DND-41 (cell line): Measurements from ENCODE around the gene CYP19A1.

Experiments
- ATAC-seq: fragments of 200-7000 bp; cut with Tn5 transposase; 3 replicates; pipeline ENCODE4 v1.9.1; 2021; ENCODE audit warnings: low read depth; ENCODE audit not compliant: insufficient read depth
- DNase-seq: peaks from one replicate; pipeline ENCODE4 v3.0.0-alpha.2; 2020
- H2AFZ ChIP-seq: 2 replicates; pipeline ENCODE4 v1.6.0; 2012; ENCODE audit warnings: low read depth, low read length
- H3K27ac ChIP-seq: 2 replicates; pipeline ENCODE4 v1.5.1; 2012; ENCODE audit warnings: low read length, inconsistent platforms
- H3K27me3 ChIP-seq: fragments of 200-600 bp; sonication (generic); 2 replicates; pipeline ENCODE4 v1.6.0; 2012; ENCODE audit warnings: low read length, mild to moderate bottlenecking, inconsistent platforms; ENCODE audit not compliant: insufficient read depth, poor library complexity
- H3K36me3 ChIP-seq: 2 replicates; pipeline ENCODE4 v1.5.1; 2012; ENCODE audit warnings: low read length, inconsistent platforms; ENCODE audit not compliant: insufficient read depth
- H3K4me1 ChIP-seq: 2 replicates; pipeline ENCODE4 v1.5.1; 2012; ENCODE audit warnings: mild to moderate bottlenecking, low read length; ENCODE audit not compliant: insufficient read depth
- H3K4me2 ChIP-seq: 2 replicates; pipeline ENCODE4 v1.6.0; 2012; ENCODE audit warnings: mild to moderate bottlenecking, moderate library complexity, low read length, inconsistent platforms; ENCODE audit not compliant: insufficient read depth
- H3K4me3 ChIP-seq, 2 experiments: fragments of 200-600 bp in 1 of 2; shearing (Covaris generic) in 1 of 2; 2 replicates each; pipeline ENCODE4 v1.5.1; 2012 to 2016; ENCODE audit warnings: inconsistent platforms in 2 of 2, low read length in 2 of 2, mild to moderate bottlenecking in 2 of 2, low read depth in 1 of 2, moderate library complexity in 1 of 2
- H3K79me2 ChIP-seq: 2 replicates; pipeline ENCODE4 v1.6.0; 2012; ENCODE audit warnings: low read length, inconsistent platforms; ENCODE audit not compliant: insufficient read depth
- H3K9ac ChIP-seq: 2 replicates; pipeline ENCODE4 v1.6.0; 2012; ENCODE audit warnings: low read depth, mild to moderate bottlenecking, inconsistent platforms, low read length, moderate library complexity
- H3K9me3 ChIP-seq: 2 replicates; pipeline ENCODE4 v1.5.1; 2012; ENCODE audit warnings: low read length, moderate library complexity, mild to moderate bottlenecking, inconsistent platforms; ENCODE audit not compliant: insufficient read depth, severe bottlenecking
- H4K20me1 ChIP-seq: 2 replicates; pipeline ENCODE4 v1.6.0; 2012; ENCODE audit warnings: low read length; ENCODE audit not compliant: insufficient read depth
- CTCF ChIP-seq: IDR thresholded peaks from 2 replicates; pipeline ENCODE4 v1.5.1; 2012; ENCODE audit warnings: borderline replicate concordance, low read length, moderate library complexity, mild to moderate bottlenecking; ENCODE audit not compliant: poor library complexity, severe bottlenecking; ENCODE audit errors: extremely low read depth
- EZH2 ChIP-seq: IDR thresholded peaks from 3 replicates; pipeline ENCODE4 v1.6.1; 2012; ENCODE audit warnings: borderline replicate concordance, low read depth, mild to moderate bottlenecking, moderate library complexity, low read length, inconsistent platforms; ENCODE audit not compliant: severe bottlenecking

Gene CYP19A1

GRCh38 chr15:51319539-51319938, 18.9 kb downstream of the CYP19A1 start:
- no peak for DNase-seq
- H3K79me2 ChIP-seq: no peaks in the 10 kb centered on the region
- TF ChIP-seq CTCF: no peak
- TF ChIP-seq EZH2: no peak

GRCh38 chr15:51318382-51319150, 19.8 kb downstream of the CYP19A1 start:
- no peak for ATAC-seq

More at GRCh38 chr15:51319539-51319938, 18.9 kb downstream of the CYP19A1 start:
- H3K4me3 ChIP-seq: no peak overlapping the region
- H3K27me3 ChIP-seq: no peaks in the 10 kb centered on the region
- no peaks in the 10 kb centered on the region for H3K4me1 ChIP-seq
- H3K27ac ChIP-seq: no peak overlapping the region
- no peak overlapping the region for H3K4me2 ChIP-seq
- no peak overlapping the region for H2AFZ ChIP-seq
- no peaks in the 10 kb centered on the region for H3K9me3 ChIP-seq
- no peaks in the 10 kb centered on the region for H4K20me1 ChIP-seq
- H3K36me3 ChIP-seq: no peaks in the 10 kb centered on the region
- no peak overlapping the region for H3K9ac ChIP-seq
- no peak for ATAC-seq

GRCh38 chr15:51316636-51317035, 21.8 kb downstream of the CYP19A1 start:
- Histone ChIP-seq H3K9me3 (no peaks in the 10 kb centered on the region), H2AFZ (no peak overlapping the region), H3K27ac (no peak overlapping the region), H3K4me3 (no peak overlapping the region), H3K4me2 (no peak overlapping the region), H3K79me2 (no peaks in the 10 kb centered on the region), H3K27me3 (no peaks in the 10 kb centered on the region), H4K20me1 (no peaks in the 10 kb centered on the region), H3K36me3 (no peaks in the 10 kb centered on the region), H3K4me1 (no peaks in the 10 kb centered on the region), H3K9ac (no peak overlapping the region)
- no peak for TF ChIP-seq EZH2
- no peak for TF ChIP-seq CTCF
- no peak for ATAC-seq
- DNase-seq: no peak

More at GRCh38 chr15:51318382-51319150, 19.8 kb downstream of the CYP19A1 start:
- Histone ChIP-seq H4K20me1 (no peaks in the 10 kb centered on the region), H3K79me2 (no peaks in the 10 kb centered on the region), H3K27me3 (no peaks in the 10 kb centered on the region), H2AFZ (no peak overlapping the region), H3K4me1 (no peaks in the 10 kb centered on the region), H3K9ac (no peak overlapping the region), H3K4me3 (no peak overlapping the region), H3K9me3 (no peaks in the 10 kb centered on the region), H3K4me2 (no peak overlapping the region), H3K36me3 (no peaks in the 10 kb centered on the region), H3K27ac (no peak overlapping the region)
- TF ChIP-seq CTCF (no peak), EZH2 (no peak)
- DNase-seq: no peak
